NCI-H2029 (cell line): ENCODE measurements around the gene PLEKHA5.
"Not testable (repeated sequence)": the region's sequence is repeated elsewhere in the genome, so short reads cannot be mapped to it uniquely, and the experiment has no call there.

ENCODE experiments used
- DNase-seq: peaks from one replicate; lab custom pipeline; 2025; lab: John Stamatoyannopoulos, UW

PLEKHA5 gene

DNA sequence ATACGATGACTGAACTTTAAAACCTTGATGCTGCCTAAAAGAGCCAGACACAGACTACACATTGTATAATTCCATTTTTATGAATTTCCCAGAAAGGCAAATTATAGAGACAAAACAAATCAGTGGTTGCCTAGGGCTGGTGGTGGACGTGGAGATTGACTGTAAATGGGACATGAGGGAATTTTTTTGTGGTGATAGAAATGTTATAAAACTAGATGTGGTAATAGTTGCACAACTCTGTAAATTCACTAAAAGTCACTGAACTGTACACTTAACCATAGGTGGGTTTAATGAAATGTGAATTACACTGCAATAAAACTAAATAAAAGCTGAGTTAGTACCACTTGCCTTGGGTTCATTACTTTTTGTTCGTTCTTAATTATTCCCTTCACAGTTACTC, 72.1 kb downstream of the PLEKHA5 start:
- DNase-seq: no peak

DNA sequence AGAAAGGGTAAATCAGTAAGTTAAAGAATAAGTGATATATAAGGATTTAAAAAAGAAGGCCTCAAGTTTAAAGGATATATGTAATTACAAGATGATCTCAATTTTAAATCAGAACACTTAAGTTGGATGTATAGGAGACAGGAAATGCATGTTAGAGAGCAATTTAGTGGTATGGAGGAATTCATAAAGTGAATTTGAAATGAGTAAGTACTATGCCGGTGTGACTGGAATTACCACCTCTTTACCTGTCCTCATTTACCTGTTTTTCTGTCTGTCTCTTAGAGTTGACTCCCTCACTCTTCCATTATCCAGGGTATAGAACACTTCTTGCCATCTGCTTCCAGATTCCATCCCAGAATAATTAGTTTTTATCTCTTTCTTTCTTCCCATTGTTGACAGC, 73.5 kb downstream of the PLEKHA5 start:
- DNase-seq: no peak

DNA sequence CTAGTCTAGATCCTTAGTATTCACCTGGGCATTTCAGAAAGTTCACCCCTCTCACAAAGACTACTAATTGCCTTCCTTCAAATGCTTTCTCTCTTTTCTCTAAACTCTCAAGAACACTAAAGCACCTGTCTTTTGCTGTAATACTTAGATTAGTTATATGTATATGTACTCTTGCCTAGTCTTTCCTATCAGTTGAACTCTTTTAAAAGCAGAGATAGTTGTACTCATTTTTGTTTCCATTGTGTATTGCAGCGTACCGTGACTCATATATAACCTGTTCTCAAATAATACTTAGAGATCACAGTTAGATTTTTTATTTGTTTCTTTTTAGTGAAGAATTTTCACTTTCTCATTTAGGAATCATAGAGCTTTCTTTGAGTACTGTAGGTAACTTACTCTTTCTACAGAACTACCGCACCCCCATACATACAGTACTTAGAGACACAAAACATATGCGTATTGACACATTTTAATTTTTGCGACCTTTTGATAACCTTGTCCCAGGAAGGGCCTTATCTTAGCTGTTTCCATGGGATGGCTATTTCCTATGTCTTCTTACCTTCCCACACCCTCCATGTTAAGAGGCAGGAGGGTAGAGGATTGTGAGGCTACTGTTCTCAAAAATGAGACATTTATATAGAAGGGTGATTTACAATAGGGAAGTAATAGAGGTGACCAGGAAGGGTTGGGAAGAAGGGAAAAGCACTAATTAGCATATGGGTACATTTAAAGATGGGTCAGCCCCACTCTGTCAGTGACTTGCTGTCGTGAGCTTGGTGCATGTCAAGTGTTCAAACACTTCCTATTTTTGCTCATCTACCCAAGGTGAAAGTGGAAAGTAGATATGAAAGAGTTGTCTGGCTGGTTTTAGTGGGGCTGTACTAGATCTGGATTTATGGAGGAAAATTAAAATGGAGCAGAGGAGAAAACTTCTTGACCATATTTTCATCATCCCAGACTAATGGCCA, 74.3 kb downstream of the PLEKHA5 start:
- DNase-seq: no peak

DNA sequence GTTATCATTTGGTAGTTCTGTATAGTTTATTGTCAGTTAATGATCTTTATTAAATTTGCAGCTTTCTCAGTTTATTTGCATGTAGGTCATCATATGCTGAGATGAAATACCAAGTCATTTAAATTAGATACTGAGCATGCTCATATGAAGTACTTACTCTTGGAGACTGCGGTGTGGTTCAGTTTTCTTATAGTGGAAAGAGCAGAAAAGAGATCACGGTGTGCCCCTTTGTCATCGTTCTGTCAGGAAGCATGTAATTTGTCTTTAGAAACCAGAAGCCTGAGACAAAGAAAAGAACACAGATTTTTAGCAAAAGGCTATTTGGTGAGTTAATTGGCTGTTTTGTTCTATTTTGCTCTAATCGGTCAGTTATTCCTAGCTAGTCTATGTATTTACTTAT, 75.6 kb downstream of the PLEKHA5 start:
- DNase-seq: no peak

DNA sequence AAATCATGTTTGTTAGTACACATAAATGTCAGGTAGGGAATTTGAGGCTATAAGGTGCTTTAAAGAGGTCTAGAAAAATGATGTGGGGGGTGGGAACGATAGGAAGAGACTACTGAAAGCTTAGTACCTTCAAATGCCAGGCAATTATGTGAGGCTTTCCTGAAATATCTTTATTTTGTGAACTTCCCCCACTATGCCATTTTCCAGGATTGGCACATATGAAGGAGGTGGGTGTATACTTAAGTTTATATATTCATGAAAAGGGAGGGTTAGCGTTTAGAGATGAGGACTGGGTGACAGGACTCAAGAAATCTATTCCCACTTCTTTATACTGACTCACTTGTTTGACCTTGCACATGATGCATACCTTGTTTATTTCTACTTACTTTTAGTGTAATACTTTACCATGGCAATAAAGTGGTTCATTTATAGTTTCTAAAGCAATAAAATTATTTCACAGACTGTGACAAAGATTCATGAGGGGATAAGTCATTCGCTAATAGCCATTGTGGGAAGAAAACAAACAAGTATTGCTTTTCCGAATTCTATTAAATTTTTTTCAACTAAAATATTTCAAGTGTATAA, 77.1 kb downstream of the PLEKHA5 start:
- DNase-seq: no peak

DNA sequence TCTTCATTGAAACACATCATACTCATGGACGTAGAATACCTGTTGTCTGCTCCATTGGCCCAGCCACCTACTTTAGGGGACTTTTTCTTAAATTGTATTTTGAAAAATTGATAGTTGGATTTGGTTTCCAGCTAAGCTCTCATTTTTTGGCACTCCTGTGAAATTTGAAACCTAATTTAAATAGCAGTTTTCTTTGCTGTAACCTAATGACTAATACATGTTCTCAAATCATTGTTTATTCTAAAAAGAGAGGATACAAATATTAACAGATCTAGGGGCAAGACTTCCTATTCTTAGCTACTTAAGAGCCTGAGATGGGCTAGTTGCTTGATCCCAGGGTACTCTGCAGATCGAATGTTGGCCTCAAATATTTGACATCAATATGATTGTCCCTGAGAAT, 78.9 kb downstream of the PLEKHA5 start:
- DNase-seq: no peak

DNA sequence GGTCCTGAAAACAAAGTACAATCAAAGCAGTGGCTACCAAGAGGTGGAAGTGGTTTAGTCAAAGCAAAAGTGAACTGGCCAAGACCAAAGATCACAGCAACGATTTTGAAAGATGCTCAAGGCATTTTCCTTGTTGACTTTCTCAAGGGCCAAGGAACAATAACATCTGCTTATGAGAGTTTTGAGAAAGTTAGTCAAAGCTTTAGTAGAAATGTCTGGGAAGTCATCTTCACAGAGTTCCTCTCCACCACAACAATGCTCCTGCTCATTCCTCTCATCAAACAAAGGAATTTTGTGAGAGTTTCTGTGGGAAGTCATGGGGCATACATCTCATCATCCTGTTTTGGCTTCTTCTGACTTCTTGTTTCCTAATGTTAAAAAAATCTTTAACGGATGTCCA, 80.1 kb downstream of the PLEKHA5 start:
- no peak for DNase-seq

DNA sequence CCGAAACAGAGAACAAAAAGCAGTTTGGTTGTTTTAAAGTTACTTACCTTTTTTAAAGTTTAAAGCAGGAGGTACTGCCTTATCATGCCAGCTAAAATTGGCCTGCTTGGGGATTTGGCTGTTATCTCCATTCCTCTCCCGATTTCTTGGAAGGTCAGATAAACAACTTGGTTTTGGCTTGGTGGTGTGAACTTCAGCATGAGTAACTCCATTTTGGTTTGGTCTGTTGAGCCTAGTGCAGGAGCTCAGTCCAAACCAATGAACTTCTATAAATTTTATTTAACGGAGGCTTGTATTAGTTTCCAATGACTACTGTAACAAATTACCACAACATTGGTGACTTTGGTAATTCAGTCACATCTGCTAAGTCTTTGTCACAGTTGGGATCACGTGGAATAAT, 82.3 kb downstream of the PLEKHA5 start:
- DNase-seq: no peak

DNA sequence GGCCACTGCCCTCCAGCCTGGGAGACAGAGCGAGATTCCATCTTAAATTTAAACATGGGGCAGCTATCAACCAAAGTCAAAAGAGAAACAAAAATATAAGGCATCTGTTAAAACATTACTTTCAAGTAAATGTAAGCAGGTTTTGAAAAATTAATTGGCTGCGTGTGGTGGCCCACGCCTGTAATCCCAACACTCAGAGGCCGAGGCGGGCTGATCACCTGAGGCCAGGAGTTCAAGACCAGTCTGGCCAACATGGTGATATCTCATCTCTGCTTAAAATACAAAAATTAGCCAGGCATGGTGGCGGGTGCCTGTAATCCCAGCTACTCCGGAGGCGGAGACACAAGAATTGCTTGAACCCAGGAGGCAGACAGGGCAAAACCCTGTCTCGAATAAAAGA, 82.7 kb downstream of the PLEKHA5 start:
- no peak for DNase-seq

DNA sequence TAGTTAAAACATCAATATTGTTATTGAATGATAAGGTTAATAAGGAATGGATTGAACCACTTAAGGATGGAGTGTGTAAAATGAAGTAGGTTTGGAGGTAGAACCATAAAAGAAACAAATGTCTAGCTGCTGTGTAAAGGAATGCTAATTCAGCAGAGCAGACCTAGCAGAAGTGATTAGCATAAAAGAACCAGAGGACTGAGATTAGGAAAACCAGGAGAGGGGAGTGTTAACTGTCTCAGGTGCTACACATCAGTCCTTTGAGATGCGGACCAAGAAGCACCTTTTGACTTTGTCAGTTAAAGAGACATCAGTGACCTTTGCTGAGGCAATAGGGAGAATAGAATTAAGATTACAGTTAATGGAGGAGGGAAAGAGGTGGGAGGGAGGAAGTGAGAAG, 84.5 kb downstream of the PLEKHA5 start:
- no peak for DNase-seq

DNA sequence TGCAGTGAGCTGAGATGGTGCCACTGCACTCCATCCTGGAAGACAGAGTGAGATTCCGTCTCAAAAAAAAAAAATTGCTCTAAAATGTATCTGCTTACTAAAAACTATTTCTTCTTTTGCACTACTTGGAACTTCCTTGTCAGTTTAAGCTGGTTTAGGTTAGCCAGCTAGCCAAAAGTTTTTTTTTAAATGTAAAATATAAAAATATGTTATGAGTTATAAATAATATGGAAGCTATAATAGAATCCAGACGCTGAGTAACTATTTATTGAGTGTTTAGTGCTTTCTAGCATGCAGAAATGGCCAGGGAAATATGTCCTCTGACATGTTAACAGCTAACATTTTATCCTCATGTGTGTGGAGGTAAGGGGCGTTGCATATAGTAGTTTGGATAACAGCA, 85.6 kb downstream of the PLEKHA5 start:
- no peak for DNase-seq

DNA sequence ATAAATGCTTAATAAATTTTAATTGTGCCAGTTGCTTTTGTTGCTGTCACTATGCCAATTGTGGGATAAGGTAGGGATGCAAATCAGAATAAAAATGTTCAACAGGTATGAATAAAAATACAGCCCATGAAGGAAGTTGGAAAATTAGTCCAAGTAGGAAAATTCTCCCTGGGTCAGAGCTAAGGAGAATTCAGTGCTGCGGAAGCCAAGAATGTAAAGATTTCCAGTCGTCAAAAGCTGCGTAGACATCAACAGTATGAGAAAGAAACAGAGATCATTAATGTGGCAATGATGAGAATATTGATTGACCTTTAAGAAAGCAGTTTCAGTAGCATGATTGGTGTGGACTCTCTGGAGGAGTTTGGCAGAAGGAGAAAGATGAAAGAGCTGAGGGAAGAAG, 87.9 kb downstream of the PLEKHA5 start:
- DNase-seq: no peak

DNA sequence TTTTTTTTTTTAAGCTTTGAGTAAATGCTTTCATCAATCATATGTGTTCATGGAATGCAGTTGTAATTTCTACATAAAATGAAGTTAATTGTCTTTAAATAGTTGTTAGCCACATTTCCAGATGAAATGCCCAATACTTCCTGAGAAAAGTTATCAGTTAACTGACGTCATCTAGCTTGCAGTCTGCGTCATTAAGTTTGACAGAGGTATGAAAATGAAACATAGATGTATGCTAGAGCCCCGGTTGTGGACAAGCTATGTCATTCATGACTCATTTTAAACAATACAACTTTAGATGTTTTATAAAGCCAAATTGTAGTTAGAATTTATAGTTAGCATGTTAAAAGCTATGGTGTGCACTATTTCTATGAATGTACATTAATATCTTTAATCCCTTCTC, 90.7 kb downstream of the PLEKHA5 start:
- no peak for DNase-seq

DNA sequence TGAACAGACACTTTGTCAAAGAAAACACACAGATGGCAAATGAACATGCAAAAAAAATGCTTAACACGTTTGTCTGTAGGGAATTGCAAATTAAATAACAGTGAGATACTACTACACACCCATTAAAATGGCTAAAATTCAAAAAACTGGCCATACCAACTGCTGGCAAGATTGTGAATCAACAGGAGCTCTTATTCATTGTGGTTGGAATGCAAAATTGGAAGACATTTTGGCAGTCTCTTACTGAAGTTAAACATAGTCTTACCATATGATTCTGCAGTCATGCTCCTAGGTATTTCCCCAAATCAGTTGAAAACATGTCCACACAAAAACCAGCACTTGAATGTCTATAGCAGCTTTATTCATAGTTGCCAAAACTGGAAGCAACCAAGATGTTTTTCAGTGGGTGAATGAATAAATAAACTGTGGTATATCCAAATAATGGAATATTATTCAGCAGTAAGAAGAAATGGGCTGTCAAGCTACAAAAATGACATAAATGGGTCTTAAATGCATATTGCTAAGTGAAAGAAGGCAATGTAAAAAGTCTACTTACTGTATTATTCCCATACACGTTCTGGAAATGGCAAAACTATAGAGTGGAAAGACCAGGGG, 91.4 kb downstream of the PLEKHA5 start:
- DNase-seq: no peak

DNA sequence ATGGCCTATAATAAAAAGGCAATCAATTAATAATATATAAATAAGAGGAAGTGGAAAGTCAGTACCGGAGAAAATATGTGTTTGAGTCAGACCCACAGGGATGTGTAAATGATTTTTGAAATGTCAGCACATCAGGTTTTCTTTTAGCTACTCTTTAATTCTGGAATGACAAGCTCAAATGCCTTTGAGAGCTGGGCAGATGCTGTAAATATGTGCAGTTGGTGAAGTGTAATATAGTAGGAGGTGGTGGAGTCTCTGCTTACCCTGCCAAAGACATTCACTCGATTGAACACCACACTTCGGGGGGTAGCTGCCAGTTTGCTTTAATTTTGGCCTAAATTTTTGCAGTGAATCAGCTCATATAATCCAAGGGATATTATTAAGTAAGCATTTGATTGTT, 93.0 kb downstream of the PLEKHA5 start:
- no peak for DNase-seq

DNA sequence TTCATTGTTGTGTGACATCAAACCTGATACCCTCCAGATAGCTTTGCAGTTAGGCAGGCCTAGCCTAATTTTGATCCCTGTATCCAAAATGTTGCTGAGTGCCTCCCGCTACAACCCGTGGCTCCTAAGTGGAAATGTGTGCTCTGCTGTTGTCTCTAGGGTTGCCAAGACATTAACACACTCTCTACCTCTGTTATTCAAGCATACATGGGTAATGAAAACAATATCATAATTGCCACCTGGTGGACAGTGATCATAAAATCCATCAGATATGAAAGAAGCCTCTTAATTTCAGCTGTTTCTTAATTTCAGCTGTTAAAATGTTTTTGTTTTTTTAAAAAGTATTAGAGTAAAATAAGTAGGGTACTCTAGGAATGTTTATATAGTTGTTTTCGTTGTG, 93.5 kb downstream of the PLEKHA5 start:
- DNase-seq: peak; percentile 59

DNA sequence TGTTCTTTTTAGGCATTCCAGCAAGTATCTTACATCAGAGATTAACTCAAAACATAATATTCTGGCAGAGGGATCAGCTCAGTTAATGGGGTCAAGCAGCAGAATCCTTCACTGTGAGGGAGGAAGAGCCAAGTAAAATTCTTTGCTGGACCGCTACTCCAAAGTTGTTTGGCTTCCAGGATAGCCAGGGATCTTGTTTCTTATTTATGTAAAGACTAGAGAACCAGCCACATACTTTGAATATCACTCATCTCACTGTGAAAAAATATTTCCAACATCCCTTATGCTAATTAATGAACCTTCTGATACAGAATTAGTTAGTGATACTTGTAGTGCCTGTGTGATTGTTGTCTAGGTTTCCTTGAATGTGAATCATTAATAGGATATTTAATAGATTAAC, 94.2 kb downstream of the PLEKHA5 start:
- no peak for DNase-seq

DNA sequence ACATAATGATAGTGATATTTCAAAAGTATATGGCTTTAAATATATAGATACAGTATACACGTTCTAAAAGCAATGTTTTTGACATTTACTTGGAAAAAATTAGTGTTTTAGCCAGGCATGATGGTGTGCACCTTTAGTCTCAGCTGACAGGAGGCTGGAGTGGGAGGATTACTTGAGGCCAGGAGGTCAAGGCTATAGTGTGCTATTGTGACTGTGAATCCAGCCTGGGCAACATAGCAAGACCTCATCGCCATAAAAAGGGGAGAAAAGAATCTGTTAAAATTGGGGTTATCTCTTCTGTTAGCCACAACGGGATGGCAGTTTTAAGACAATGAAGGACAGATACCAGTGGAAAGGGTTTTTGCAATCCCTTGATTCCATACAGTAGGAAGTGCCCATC, 95.2 kb downstream of the PLEKHA5 start:
- no peak for DNase-seq

DNA sequence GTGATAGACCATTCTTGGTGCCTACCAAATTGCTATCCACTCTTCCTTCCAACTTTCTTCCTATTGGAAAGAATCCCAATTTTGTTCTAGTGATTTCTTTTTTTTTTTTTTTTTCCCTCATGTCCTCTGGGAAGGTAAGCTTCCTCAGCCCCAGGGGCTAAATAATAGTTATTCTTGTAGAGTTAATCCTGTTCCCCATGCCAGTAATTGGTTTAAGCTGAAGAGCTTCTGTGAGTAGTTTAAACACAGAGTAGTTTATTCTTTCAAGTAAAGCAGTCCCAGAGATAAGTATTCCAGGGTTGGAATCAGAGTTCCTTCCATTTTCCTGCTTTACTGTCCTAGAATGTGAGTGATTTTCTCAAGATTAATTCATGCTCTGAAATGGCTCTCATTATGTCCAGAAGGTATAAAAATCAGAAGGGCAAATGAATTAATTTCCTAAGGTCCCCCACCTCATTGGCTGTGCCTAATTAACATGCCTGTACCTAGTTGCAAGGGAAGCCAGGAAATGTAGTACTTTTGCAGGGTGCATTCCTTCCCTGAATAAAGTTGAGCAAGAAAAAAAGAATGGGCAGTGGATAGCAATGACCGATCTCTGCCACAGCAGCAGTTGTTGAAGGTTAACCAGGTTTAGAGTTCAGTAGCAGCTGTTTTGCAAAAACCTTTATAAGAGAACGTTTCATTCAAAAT, 97.8 kb downstream of the PLEKHA5 start:
- no peak for DNase-seq

DNA sequence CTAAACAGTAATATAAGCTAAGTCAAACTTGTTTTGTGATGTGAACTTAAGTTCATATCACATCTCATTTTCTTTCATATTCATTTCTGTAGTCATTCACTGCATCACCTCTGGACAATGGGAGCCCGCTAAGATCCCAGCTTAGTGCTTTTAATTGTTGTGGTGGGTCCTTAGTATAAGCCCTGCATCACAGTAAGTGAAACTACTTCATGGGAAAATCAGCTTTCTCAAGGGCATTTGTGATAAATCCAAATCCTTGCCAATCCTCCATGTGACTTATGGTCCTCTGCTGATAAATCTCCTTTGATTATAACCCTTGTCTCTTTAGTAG, 98.3 kb downstream of the PLEKHA5 start:
- no peak for DNase-seq

DNA sequence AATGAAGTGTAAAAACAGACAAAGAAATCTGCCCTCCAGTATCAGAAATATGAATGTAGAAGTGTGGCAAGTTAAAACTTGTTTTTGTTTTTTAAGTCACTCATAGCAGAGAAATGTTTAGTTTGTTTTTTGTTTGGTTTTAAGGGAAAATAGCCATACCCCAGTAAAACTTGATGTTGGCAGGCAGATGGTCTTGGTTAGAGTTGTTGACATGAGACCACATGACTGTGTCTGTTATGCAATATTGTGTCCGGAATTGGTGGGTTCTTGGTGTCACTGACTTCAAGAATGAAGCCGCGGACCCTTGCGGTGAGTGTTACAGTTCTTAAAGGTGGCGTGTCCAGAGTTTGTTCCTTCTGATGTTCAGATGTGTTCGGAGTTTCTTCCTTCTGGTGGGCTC, 99.5 kb downstream of the PLEKHA5 start:
- not testable (repeated sequence) for DNase-seq

DNA sequence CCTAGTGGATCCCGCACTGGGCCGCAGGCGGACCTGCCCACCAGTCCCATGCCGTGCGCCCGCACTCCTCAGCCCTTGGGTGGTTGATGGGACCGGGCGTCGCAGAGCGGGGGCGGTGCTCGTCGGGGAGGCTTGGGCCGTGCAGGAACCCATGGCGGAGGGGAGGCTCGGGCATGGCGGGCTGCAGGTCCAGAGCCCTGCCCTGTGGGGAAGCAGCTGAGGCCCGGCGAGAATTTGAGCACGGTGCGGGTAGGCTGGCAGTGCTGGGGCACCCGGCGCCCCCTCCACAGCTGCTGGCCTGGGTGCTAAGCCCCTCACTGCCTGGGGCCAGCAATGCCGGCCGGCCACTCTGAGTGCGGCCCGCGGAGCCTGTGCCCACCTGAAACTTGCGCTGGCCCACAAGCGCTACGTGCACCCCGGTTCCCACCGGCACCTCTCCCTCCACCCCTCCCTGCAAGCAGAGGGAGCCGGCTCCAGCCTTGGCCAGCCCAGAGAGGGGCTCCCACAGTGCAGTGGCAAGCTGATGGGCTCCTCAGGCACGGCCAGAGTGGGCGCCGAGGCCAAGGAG, 100.8 kb downstream of the PLEKHA5 start:
- DNase-seq: no peak
